Retinal pigment epithelial cell (primary cell): ENCODE measurements around the gene SMAD3.

Source experiments
- DNase-seq: peaks from one replicate; pipeline ENCODE4 v3.0.0-alpha.2; 2010; ENCODE audit warnings: low read depth
- H3K4me3 ChIP-seq: 2 replicates; pipeline ENCODE4 v1.5.1; 2011; ENCODE audit warnings: mild to moderate bottlenecking, low read length, control low read depth, moderate library complexity
- TF ChIP-seq, protein P1 (sequence below): conservative IDR thresholded peaks from 2 replicates; pipeline ENCODE4 v1.5.1; 2011; ENCODE audit warnings: low read depth, low read length, control low read depth, inconsistent platforms

Gene SMAD3

DNA sequence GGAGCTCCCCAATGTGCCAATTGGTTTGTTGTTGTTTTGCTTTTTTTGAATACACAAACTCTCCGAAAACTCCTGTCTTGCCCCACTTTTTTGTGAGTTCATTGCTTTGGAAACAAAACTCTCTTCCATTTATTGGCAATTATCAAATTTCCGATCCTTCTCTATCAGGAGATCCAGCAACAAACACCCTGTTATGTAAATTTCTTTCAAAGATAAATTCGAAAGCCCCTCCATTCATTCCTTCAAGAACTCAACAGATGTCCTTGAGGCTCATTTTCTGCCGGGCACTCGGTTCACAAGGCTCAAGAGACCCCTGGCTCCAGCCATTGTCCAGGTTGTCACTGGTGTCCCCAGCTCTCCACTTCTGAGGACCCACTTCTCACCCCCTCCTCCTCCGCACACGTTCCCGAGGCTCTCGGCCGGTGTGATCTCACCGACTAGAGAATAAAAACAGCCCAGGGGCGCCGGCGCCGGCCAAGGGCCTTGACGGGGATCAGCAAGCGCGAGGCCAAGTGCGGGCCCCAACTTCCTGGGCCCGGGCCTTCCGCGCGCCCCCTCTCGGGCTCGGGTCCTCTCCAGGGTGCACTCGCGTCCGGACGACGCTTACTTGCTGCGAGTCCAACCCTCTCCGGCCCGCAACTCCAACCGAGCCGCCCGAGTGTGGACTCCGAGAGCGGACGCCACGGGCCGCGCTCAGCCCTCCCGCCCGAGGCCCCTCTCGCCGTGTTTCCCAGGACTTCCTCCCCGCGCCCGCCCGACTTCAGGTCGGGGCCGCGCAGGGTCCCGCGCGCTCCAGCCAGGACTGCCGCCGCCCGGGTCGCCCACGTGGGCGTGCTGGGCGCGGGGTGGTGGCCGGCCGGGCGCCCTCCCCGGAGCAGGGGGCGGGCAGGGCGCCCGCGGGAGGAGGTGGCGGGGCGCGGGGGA is 533 bp upstream of the SMAD3 start:
- TF ChIP-seq, protein P1, sequence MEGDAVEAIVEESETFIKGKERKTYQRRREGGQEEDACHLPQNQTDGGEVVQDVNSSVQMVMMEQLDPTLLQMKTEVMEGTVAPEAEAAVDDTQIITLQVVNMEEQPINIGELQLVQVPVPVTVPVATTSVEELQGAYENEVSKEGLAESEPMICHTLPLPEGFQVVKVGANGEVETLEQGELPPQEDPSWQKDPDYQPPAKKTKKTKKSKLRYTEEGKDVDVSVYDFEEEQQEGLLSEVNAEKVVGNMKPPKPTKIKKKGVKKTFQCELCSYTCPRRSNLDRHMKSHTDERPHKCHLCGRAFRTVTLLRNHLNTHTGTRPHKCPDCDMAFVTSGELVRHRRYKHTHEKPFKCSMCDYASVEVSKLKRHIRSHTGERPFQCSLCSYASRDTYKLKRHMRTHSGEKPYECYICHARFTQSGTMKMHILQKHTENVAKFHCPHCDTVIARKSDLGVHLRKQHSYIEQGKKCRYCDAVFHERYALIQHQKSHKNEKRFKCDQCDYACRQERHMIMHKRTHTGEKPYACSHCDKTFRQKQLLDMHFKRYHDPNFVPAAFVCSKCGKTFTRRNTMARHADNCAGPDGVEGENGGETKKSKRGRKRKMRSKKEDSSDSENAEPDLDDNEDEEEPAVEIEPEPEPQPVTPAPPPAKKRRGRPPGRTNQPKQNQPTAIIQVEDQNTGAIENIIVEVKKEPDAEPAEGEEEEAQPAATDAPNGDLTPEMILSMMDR: peak; percentile 22
- peak overlapping the region; percentile 35 for H3K4me3 ChIP-seq
- DNase-seq: no peak

- H3K4me3 ChIP-seq: peak overlapping the region; percentile 91
- DNase-seq: no peak
- TF ChIP-seq, protein P1: no peak
These were observed 898 bp downstream of the SMAD3 start for GRCh38 chr15:67066041-67066958.

DNA sequence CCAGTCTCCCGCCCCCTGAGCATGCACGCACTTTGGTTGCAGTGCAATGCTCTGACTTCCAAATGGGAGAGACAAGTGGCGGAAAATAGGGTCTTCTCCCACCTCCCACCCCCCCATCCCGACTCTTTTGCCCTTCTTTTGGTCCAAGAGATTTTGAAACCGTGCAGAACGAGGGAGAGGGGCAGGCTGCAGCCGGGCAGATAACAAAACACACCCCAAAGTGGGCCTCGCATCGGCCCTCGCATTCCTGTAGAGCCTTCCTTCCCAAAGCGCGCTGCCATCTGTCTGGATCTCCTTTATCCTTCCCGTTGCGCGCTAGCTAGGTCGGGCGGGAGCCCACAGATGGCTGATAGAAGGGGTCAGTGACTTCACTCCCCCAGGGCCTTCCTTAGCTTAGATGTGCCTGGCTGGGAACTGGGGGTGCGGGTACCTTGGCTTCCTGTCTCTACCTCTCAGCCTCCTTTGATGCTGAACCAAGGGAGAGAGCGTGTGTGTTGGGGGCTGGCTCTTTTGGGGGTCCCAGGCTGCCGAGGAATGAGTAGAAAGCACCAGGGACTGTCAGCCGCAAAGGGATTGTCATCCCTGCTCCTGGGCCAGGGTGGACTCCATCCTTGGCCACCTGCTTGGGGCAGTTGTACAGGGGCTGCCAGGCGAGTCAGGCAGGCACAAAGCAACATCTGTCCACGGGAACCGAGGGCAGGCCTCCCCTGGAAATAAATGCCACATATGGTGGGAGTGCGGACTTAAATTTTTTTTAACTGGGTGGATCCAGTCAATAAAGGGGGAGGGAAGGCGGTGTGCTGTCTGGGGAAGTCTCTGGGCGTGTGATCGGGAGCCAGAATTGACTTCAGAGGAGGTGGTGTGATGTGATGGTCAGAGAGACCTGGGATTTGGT is 1.8 kb downstream of the SMAD3 start:
- no peak for DNase-seq
- TF ChIP-seq, protein P1: no peak
- peak overlapping the region; percentile 91 for H3K4me3 ChIP-seq

GRCh38 chr15:67067930-67068551 is 2.6 kb downstream of the SMAD3 start:
- H3K4me3 ChIP-seq: peak overlapping the region; percentile 91
- TF ChIP-seq, protein P1: no peak
- DNase-seq: peak; percentile 42

DNA sequence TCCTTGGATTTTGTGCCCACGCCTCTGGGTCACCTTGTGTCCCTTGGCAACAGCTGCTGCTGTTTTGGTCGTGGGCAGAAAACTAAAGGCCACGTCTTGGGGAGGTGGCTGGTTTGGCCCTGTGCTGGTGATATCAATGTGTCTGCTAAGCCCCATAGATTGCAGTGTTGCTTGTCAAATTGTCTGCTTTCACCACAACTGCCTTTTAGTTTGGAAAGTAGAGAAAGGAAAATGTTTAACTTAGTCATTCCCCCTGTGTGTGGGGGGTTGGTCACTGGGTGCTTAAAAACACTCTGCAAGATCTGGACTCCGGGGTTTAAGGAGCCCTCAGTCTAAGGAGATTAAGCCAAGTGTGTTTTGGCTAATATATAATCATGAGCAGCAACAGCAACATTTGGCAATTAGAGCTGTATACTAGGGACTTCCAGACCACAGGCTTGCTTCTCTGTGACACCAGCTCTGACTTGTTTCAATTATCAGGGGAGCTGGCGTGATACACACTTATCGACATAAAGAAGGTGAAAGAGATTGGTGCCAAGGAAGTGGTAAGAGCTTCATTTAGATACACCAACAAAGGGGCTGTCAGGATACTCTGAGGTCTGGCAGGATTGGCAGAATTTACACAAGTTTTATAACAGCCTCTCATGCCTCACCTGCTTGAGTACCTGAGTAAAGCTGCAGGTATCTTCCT is 3.5 kb downstream of the SMAD3 start:
- H3K4me3 ChIP-seq: peak overlapping the region; percentile 91
- TF ChIP-seq, protein P1: no peak
- DNase-seq: peak; percentile 79
